K562 (cell line): ENCODE results near the gene PRRC2C. TPM values are rescaled to one million over a fixed set of nuclear protein-coding genes. Genes with fewer than 3 reads are reported as not detected.

ENCODE experiments used
- ATAC-seq: fragments of 200-7000 bp; cut with Tn5 transposase; 3 replicates; pipeline ENCODE4 v1.9.1; 2020; ENCODE audit warnings: moderate library complexity
- BruUV-seq: library from RNA; stranded (reverse); fragments of 400-500 nt; replicated peaks from 2 replicates; lab custom pipeline; 2021; lab: Mats Ljungman, UMichigan
- CTCF ChIA-PET: fragments of 300-600 bp; formaldehyde crosslinking; extraction: SDS; loops from one replicate; lab custom pipeline; 2021; ENCODE audit warnings: low intra/inter-chr PET ratio; lab: Yijun Ruan, JAX
- POLR2A ChIA-PET: fragments of 300-600, 350-650 bp; sonication (Branson Sonifier 250); formaldehyde crosslinking; extraction: SDS; loops from one replicate; lab custom pipeline; 2021; ENCODE audit warnings: antibody characterized with exemption, inconsistent platforms; lab: Yijun Ruan, JAX
- DNase-seq, 4 experiments: peaks; one replicate each; pipeline versions ENCODE4 v3.0.0 to v3.0.0-alpha.2; 2011 to 2018; ENCODE audit warnings: low spot score in 3 of 4, mixed read lengths in 3 of 4; ENCODE audit errors: extremely low read depth in 1 of 4
- FAIRE-seq: peaks from 2 replicates; lab custom pipeline; 2011; peaks lifted over from hg19 to GRCh38; lab: Jason Lieb, UNC
- H2AFZ ChIP-seq: 2 replicates; pipeline ENCODE4 v1.6.0; 2011; ENCODE audit warnings: low read depth, low read length, control low read depth, inconsistent platforms
- H3K27ac ChIP-seq: fragments of 200-600 bp; 3 replicates; pipeline ENCODE4 v1.8.0; 2011; ENCODE audit warnings: low read depth, mild to moderate bottlenecking, control low read depth, inconsistent platforms, low read length, moderate library complexity, mixed read lengths; ENCODE audit errors: extremely low read depth
- H3K27me3 ChIP-seq, 2 experiments: fragments of 300-600 bp in 1 of 2; 2 replicates in 1 of 2; 3 replicates in 1 of 2; pipeline versions ENCODE4 v1.6.0 to v1.8.0; 2011; ENCODE audit warnings: inconsistent platforms in 2 of 2, low read length in 2 of 2, mild to moderate bottlenecking in 1 of 2, mixed read lengths in 1 of 2, moderate library complexity in 1 of 2; ENCODE audit not compliant: control insufficient read depth in 2 of 2, insufficient read depth in 2 of 2
- H3K36me3 ChIP-seq: fragments of 300-600 bp; 3 replicates; pipeline ENCODE4 v1.8.0; 2011; ENCODE audit warnings: mild to moderate bottlenecking, low read length, inconsistent platforms; ENCODE audit not compliant: control insufficient read depth, insufficient read depth
- H3K4me1 ChIP-seq, 2 experiments: fragments of 200-600 bp in 1 of 2; replicated peaks in 1 of 2; 2 replicates in 1 of 2; 3 replicates in 1 of 2; pipeline versions ENCODE4 v1.5.1 to v1.8.0; 2011; ENCODE audit warnings: inconsistent platforms in 2 of 2, low read length in 2 of 2, mild to moderate bottlenecking in 1 of 2, mixed read lengths in 1 of 2, moderate library complexity in 1 of 2; ENCODE audit not compliant: control insufficient read depth in 2 of 2, insufficient read depth in 2 of 2
- H3K4me2 ChIP-seq: 2 replicates; pipeline ENCODE4 v1.6.1; 2011; ENCODE audit warnings: low read length, control low read depth, inconsistent platforms, mixed read lengths; ENCODE audit not compliant: insufficient read depth
- H3K4me3 ChIP-seq: fragments of 200-600 bp; sonication (generic), shearing (Covaris generic); 2 replicates; pipeline ENCODE4 v1.5.1; 2016; ENCODE audit warnings: control low read depth, inconsistent platforms
- H3K79me2 ChIP-seq: fragments of 200-600 bp; 3 replicates; pipeline ENCODE4 v1.8.0; 2011; ENCODE audit warnings: low read length, inconsistent platforms; ENCODE audit not compliant: control insufficient read depth, insufficient read depth
- H3K9ac ChIP-seq, 2 experiments: 2 replicates each; pipeline versions ENCODE4 v1.6.0 to v1.6.1; 2011; ENCODE audit warnings: low read depth in 2 of 2, low read length in 2 of 2, control low read depth in 1 of 2, inconsistent platforms in 1 of 2, mild to moderate bottlenecking in 1 of 2, mixed read lengths in 1 of 2; ENCODE audit not compliant: insufficient read depth in 1 of 2
- H3K9me1 ChIP-seq: one replicate; pipeline ENCODE4 v1.6.0; 2011; ENCODE audit warnings: inconsistent platforms, mild to moderate bottlenecking, low read length, moderate library complexity; ENCODE audit not compliant: control insufficient read depth, insufficient read depth
- H3K9me3 ChIP-seq: replicated peaks from 2 replicates; pipeline ENCODE4 v1.5.1; 2011; ENCODE audit warnings: low read depth, low read length, inconsistent platforms; ENCODE audit not compliant: control insufficient read depth, insufficient read depth
- H4K20me1 ChIP-seq: replicated peaks from 2 replicates; pipeline ENCODE4 v1.6.1; 2011; ENCODE audit warnings: low read length, inconsistent platforms, mixed read lengths; ENCODE audit not compliant: control insufficient read depth, insufficient read depth
- DIDO1 ChIP-seq: fragments of 450-650 bp; IDR thresholded peaks from 2 replicates; pipeline ENCODE4 v1.6.1; 2016; ENCODE audit warnings: low read depth, missing biosample characterization, missing genetic modification characterization
- ELF1 ChIP-seq: fragments of 200-800 bp; sonication (Bioruptor generic); IDR thresholded peaks from 2 replicates; pipeline ENCODE4 v1.6.1; 2016; ENCODE audit warnings: missing genetic modification characterization, missing compliant biosample characterization
- ETV5 ChIP-seq: sonication (generic); formaldehyde crosslinking; IDR thresholded peaks from 2 replicates; pipeline ENCODE4 v1.4.0; 2020; ENCODE audit warnings: low read depth, mild to moderate bottlenecking, missing genetic modification reagents
- FOSL1 ChIP-seq: fragments of 200-800 bp; sonication (Bioruptor generic); conservative IDR thresholded peaks from 2 replicates; pipeline ENCODE4 v1.6.1; 2016; ENCODE audit warnings: missing genetic modification characterization, missing compliant biosample characterization
- HLTF ChIP-seq: fragments of 450-650 bp; IDR thresholded peaks from 2 replicates; pipeline ENCODE4 v1.6.1; 2016
- MYNN ChIP-seq, 2 experiments: sonication (generic); formaldehyde crosslinking in 1 of 2; IDR thresholded peaks; 2 replicates each; pipeline versions ENCODE4 v1.5.0 to v1.6.1; 2016 to 2020; ENCODE audit warnings: antibody characterized with exemption in 1 of 2, missing genetic modification reagents in 1 of 2
- PHB ChIP-seq: fragments of 250-450 bp; sonication (Bioruptor Pico); IDR thresholded peaks from 2 replicates; pipeline ENCODE4 v1.5.0; 2021
- ZNF146 ChIP-seq: IDR thresholded peaks from one replicate; pipeline ENCODE4 v1.6.1; 2018; ENCODE audit warnings: missing compliant biosample characterization; ENCODE audit not compliant: unreplicated experiment
- ZNF24 ChIP-seq: fragments of 450-650 bp; IDR thresholded peaks from 2 replicates; pipeline ENCODE4 v1.6.1; 2016
- ZNF584 ChIP-seq: fragments of 200-800 bp; sonication (Bioruptor generic); IDR thresholded peaks from 2 replicates; pipeline ENCODE4 v1.6.1; 2016; ENCODE audit warnings: low read depth, mild to moderate bottlenecking, missing genetic modification characterization, missing compliant biosample characterization
- ZNF766 ChIP-seq: fragments of 200-800 bp; sonication (Bioruptor generic); conservative IDR thresholded peaks from 2 replicates; pipeline ENCODE4 v1.6.1; 2016; ENCODE audit warnings: missing genetic modification characterization, missing compliant biosample characterization
- WGBS: fragments of 100-300 bp; shearing (Covaris generic); methylation state at CpG from one replicate; pipeline ENCODE4 v1.1.6; 2016; ENCODE audit warnings: low coverage, mixed read lengths; ENCODE audit not compliant: insufficient coverage; ENCODE audit errors: missing lambda C conversion rate; 5-methylcytosine and 5-hydroxymethylcytosine counted together
- in situ Hi-C: fragments of 300-500 bp; cut with MboI; formaldehyde crosslinking; loops from 4 replicates; pipeline ENCODE4 v1.15.0; 2018; ENCODE audit warnings: inconsistent platforms, mixed read lengths
- intact Hi-C: fragments of 100-400 bp; cut with micrococcal nuclease; formaldehyde crosslinking; loops from 2 replicates; pipeline ENCODE4 v1.14.2; 2022
- polyA plus RNA-seq, 8 experiments: library from polyadenylated mRNA; depleted of rRNA in 4 of 8; stranded (reverse) in 5 of 8; unstranded in 3 of 8; fragments of >200 nt; fragmentation: Nextera tagmentation in 2 of 8; fragmentation: Illumina TruSeq in 1 of 8; extraction: Ambion mirVana in 2 of 8; extraction: Trizol in 1 of 8; gene quantifications; 2 replicates each; pipeline versions ENCODE4 v1.2.1 to v1.2.3, GENCODE V29; 2011 to 2014; ENCODE audit warnings: inconsistent platforms in 1 of 8, missing spikeins in 1 of 8
- total RNA-seq, 7 experiments: library from RNA; depleted of rRNA in 6 of 7; stranded (reverse); fragments of >200 nt in 6 of 7; fragmentation: Illumina TruSeq in 2 of 7; extraction: Trizol in 2 of 7; gene quantifications; 2 replicates each; pipeline versions ENCODE4 v1.2.1 to v1.2.3, GENCODE V29; 2011 to 2021; ENCODE audit warnings: low replicate concordance in 1 of 7
- TF ChIP-seq, protein P1 (sequence below): fragments of 250-450 bp; sonication (Bioruptor Pico); IDR thresholded peaks from 2 replicates; pipeline ENCODE4 v1.8.0; 2022; ENCODE audit warnings: moderate library complexity, mild to moderate bottlenecking, inconsistent platforms
- TF ChIP-seq, protein P2 (sequence below): fragments of 250-450 bp; sonication (Bioruptor Pico); IDR thresholded peaks from 2 replicates; pipeline ENCODE4 v1.9.0; 2021; ENCODE audit warnings: mild to moderate bottlenecking, inconsistent platforms
- TF ChIP-seq, protein P3 (sequence below): sonication (generic); formaldehyde crosslinking; IDR thresholded peaks from 2 replicates; pipeline ENCODE4 v1.8.0; 2022; ENCODE audit warnings: mild to moderate bottlenecking, missing genetic modification reagents, borderline replicate concordance
- TF ChIP-seq, protein P4 (sequence below): sonication (generic); formaldehyde crosslinking; IDR thresholded peaks from 2 replicates; pipeline ENCODE4 v1.8.0; 2023; ENCODE audit warnings: mild to moderate bottlenecking, missing genetic modification reagents

The PRRC2C gene
- total and polyA plus RNA-seq, 9 of the 15 experiments (the other 6 are each of a cell fraction or from before 2014, with no cell fraction given) = 61.9 to 237 (median 105) TPM

DNA sequence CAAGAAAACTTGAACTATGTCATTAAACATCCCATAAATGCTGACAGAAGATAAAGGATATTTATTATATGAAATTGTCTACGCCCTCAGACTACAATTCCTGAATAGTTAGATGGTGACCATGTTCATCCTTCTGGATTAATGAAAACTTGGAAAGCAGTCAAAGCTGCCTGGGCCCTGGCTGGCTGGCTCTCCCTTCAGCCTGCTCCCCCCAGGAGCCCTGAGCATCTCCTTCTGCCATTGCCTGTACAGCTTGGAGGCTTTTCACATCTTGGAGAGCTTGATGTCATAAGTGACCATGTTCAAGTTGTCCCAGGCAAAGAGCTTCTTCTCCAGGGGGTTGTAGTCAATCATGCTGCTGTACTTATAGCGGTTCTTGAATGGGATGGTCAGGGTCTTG, 150.3 kb downstream of the PRRC2C start:
- ChIA-PET POLR2A (interaction anchor here (0.6 to 1.6 kb wide), 3 partner anchors 9 to 1072 kb away, joined by 3 read pairs; no protein-coding TSS in a partner anchor), CTCF (no interaction called here)
- Histone ChIP-seq H4K20me1 (no peaks in the 10 kb centered on the region), H3K79me2 (no peaks in the 10 kb centered on the region), H3K9me3 (no peaks in the 10 kb centered on the region), H3K4me1 (no peaks in the 10 kb centered on the region), H3K27ac (no peak overlapping the region), H2AFZ (no peak overlapping the region), H3K27me3 (peaks cover 3 to 45% of the 10 kb centered on the region in 2 experiments), H3K4me3 (no peak overlapping the region), H3K36me3 (no peaks in the 10 kb centered on the region), H3K4me2 (no peak overlapping the region), H3K9ac (no peak overlapping the region), H3K9me1 (no peaks in the 10 kb centered on the region)
- FAIRE-seq = no peak
- intact Hi-C loops = no loop called here
- BruUV-seq = no TSS peak
- ATAC-seq = no peak; the same call in 2 of the 3 replicates
- in situ Hi-C loops = no loop called here
- DNase-seq = no peak
- 2% methylated on average over 2 of the region's 2 CpGs for WGBS
- TF ChIP-seq ZNF146 (CRISPR knock-in tag) = no peak
- no peak for TF ChIP-seq FOSL1 (tag)
- TF ChIP-seq ELF1 (tag) = no peak
- TF ChIP-seq, protein P1, sequence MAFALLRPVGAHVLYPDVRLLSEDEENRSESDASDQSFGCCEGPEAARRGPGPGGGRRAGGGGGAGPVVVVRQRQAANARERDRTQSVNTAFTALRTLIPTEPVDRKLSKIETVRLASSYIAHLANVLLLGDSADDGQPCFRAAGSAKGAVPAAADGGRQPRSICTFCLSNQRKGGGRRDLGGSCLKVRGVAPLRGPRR (CRISPR knock-in tag) = no peak
- TF ChIP-seq DIDO1 (tag) = no peak
- TF ChIP-seq HLTF = no peak
- TF ChIP-seq, protein P2, sequence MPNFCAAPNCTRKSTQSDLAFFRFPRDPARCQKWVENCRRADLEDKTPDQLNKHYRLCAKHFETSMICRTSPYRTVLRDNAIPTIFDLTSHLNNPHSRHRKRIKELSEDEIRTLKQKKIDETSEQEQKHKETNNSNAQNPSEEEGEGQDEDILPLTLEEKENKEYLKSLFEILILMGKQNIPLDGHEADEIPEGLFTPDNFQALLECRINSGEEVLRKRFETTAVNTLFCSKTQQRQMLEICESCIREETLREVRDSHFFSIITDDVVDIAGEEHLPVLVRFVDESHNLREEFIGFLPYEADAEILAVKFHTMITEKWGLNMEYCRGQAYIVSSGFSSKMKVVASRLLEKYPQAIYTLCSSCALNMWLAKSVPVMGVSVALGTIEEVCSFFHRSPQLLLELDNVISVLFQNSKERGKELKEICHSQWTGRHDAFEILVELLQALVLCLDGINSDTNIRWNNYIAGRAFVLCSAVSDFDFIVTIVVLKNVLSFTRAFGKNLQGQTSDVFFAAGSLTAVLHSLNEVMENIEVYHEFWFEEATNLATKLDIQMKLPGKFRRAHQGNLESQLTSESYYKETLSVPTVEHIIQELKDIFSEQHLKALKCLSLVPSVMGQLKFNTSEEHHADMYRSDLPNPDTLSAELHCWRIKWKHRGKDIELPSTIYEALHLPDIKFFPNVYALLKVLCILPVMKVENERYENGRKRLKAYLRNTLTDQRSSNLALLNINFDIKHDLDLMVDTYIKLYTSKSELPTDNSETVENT (CRISPR knock-in tag) = no peak
- no peak for TF ChIP-seq ZNF24
- no peak for TF ChIP-seq MYNN (IDR thresholded peaks at IDR 0.05)
- TF ChIP-seq MYNN (CRISPR knock-in tag; IDR thresholded peaks at IDR 0.05) = no peak
- TF ChIP-seq, protein P3, sequence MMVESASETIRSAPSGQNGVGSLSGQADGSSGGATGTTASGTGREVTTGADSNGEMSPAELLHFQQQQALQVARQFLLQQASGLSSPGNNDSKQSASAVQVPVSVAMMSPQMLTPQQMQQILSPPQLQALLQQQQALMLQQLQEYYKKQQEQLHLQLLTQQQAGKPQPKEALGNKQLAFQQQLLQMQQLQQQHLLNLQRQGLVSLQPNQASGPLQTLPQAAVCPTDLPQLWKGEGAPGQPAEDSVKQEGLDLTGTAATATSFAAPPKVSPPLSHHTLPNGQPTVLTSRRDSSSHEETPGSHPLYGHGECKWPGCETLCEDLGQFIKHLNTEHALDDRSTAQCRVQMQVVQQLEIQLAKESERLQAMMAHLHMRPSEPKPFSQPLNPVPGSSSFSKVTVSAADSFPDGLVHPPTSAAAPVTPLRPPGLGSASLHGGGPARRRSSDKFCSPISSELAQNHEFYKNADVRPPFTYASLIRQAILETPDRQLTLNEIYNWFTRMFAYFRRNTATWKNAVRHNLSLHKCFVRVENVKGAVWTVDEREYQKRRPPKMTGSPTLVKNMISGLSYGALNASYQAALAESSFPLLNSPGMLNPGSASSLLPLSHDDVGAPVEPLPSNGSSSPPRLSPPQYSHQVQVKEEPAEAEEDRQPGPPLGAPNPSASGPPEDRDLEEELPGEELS (CRISPR knock-in tag) = no peak
- TF ChIP-seq ETV5 (CRISPR knock-in tag) = no peak
- no peak for TF ChIP-seq PHB
- TF ChIP-seq ZNF584 (CRISPR knock-in tag) = no peak
- TF ChIP-seq ZNF766 (CRISPR knock-in tag) = no peak
- TF ChIP-seq, protein P4, sequence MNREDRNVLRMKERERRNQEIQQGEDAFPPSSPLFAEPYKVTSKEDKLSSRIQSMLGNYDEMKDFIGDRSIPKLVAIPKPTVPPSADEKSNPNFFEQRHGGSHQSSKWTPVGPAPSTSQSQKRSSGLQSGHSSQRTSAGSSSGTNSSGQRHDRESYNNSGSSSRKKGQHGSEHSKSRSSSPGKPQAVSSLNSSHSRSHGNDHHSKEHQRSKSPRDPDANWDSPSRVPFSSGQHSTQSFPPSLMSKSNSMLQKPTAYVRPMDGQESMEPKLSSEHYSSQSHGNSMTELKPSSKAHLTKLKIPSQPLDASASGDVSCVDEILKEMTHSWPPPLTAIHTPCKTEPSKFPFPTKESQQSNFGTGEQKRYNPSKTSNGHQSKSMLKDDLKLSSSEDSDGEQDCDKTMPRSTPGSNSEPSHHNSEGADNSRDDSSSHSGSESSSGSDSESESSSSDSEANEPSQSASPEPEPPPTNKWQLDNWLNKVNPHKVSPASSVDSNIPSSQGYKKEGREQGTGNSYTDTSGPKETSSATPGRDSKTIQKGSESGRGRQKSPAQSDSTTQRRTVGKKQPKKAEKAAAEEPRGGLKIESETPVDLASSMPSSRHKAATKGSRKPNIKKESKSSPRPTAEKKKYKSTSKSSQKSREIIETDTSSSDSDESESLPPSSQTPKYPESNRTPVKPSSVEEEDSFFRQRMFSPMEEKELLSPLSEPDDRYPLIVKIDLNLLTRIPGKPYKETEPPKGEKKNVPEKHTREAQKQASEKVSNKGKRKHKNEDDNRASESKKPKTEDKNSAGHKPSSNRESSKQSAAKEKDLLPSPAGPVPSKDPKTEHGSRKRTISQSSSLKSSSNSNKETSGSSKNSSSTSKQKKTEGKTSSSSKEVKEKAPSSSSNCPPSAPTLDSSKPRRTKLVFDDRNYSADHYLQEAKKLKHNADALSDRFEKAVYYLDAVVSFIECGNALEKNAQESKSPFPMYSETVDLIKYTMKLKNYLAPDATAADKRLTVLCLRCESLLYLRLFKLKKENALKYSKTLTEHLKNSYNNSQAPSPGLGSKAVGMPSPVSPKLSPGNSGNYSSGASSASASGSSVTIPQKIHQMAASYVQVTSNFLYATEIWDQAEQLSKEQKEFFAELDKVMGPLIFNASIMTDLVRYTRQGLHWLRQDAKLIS (CRISPR knock-in tag) = no peak
